Stimulated activated CD8-positive, alpha-beta memory T cell treated with anti-CD3 and anti-CD28 coated beads, Interleukin-2, amount 100 ng/mL, for 1 hour (primary cell): ENCODE data around the gene YKT6.
A peak's percentile ranks its signal among the peaks of the same experiment; 100 is the strongest.

ENCODE experiments used
- DNase-seq, 2 donors: peaks; one replicate each; pipeline ENCODE4 v3.0.0-alpha.2; 2020; ENCODE audit warnings: low read depth in 2 of 2

YKT6 gene

GRCh38 chr7:44232901-44233715, 32.3 kb downstream of the YKT6 start:
- DNase-seq, result no peak

GRCh38 chr7:44235066-44235465, 34.3 kb downstream of the YKT6 start:
- no peak for DNase-seq

- DNase-seq, result no peak
These were observed 35.0 kb downstream of the YKT6 start for GRCh38 chr7:44235582-44236332.

- no peak for DNase-seq
These were observed 35.6 kb downstream of the YKT6 start for GRCh38 chr7:44236333-44236728.

- no peak for DNase-seq
These were observed 36.9 kb downstream of the YKT6 start for GRCh38 chr7:44237696-44238095.

- no peak for DNase-seq
These were observed 37.4 kb downstream of the YKT6 start for GRCh38 chr7:44238116-44238695.

GRCh38 chr7:44239361-44239760, 38.6 kb downstream of the YKT6 start:
- no peak for DNase-seq

- DNase-seq, result no peak
These were observed 39.6 kb downstream of the YKT6 start for GRCh38 chr7:44240376-44240775.

- DNase-seq, result peak in 1 of 2 donors; percentile 16
These were observed 40.3 kb downstream of the YKT6 start for GRCh38 chr7:44240983-44241510.

GRCh38 chr7:44242091-44242490, 41.3 kb downstream of the YKT6 start:
- DNase-seq, result no peak

GRCh38 chr7:44244282-44244681, 43.5 kb downstream of the YKT6 start:
- no peak for DNase-seq

- no peak for DNase-seq
These were observed 45.8 kb downstream of the YKT6 start for GRCh38 chr7:44246396-44247113.

GRCh38 chr7:44247868-44248651, 47.3 kb downstream of the YKT6 start:
- no peak for DNase-seq

GRCh38 chr7:44249639-44250234, 49.0 kb downstream of the YKT6 start:
- no peak for DNase-seq

GRCh38 chr7:44251269-44251668, 50.5 kb downstream of the YKT6 start:
- DNase-seq, result no peak

- DNase-seq, result no peak
These were observed 51.1 kb downstream of the YKT6 start for GRCh38 chr7:44251881-44252280.

GRCh38 chr7:44256459-44256858, 55.7 kb downstream of the YKT6 start:
- DNase-seq, result no peak

GRCh38 chr7:44257213-44257612, 56.4 kb downstream of the YKT6 start:
- DNase-seq, result no peak

- peak; percentile 34 to 35 for DNase-seq
These were observed 57.0 kb downstream of the YKT6 start for GRCh38 chr7:44257618-44258422.

GRCh38 chr7:44258423-44258760, 57.6 kb downstream of the YKT6 start:
- DNase-seq, result no peak
